Choroid plexus epithelial cell (primary cell): ENCODE results near the gene ZNF398.
A peak's percentile ranks its signal among the peaks of the same experiment; 100 is the strongest.
"Not testable (repeated sequence)": the region's sequence is repeated elsewhere in the genome, so short reads cannot be mapped to it uniquely, and the experiment has no call there.

Source experiments
- DNase-seq: peaks from one replicate; pipeline ENCODE4 v3.0.0-alpha.2; 2010; ENCODE audit warnings: low read depth
- H3K4me3 ChIP-seq: 2 replicates; pipeline ENCODE4 v1.5.1; 2011; ENCODE audit warnings: low read depth, mild to moderate bottlenecking, control low read depth, low read length, moderate library complexity
- TF ChIP-seq, protein P1 (sequence below): conservative IDR thresholded peaks from 2 replicates; pipeline ENCODE4 v1.5.1; 2011; ENCODE audit warnings: low read depth, mild to moderate bottlenecking, control low read depth, inconsistent platforms, low read length, moderate library complexity

The ZNF398 gene

DNA sequence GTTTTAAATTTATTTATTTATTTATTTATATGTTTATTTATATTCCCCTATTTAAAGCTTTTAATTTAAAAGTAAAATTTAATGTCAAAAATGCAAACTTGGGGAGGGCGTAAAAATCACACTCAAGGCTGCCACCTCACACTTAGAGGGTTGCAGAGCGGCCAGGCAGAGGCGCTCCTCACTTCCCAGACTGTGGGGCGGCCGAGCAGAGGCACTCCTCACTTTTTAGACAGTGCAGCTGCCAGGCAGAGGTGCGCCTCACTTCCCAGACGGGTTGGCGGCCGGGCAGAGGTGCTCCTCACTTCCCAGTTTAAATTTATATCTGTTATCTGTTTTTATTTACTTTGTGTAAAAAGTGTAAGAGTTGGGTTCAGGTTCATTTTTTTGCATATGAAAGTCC, 11.1 kb upstream of the ZNF398 start:
- DNase-seq = no peak
- TF ChIP-seq, protein P1, sequence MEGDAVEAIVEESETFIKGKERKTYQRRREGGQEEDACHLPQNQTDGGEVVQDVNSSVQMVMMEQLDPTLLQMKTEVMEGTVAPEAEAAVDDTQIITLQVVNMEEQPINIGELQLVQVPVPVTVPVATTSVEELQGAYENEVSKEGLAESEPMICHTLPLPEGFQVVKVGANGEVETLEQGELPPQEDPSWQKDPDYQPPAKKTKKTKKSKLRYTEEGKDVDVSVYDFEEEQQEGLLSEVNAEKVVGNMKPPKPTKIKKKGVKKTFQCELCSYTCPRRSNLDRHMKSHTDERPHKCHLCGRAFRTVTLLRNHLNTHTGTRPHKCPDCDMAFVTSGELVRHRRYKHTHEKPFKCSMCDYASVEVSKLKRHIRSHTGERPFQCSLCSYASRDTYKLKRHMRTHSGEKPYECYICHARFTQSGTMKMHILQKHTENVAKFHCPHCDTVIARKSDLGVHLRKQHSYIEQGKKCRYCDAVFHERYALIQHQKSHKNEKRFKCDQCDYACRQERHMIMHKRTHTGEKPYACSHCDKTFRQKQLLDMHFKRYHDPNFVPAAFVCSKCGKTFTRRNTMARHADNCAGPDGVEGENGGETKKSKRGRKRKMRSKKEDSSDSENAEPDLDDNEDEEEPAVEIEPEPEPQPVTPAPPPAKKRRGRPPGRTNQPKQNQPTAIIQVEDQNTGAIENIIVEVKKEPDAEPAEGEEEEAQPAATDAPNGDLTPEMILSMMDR = no peak
- no peak overlapping the region for H3K4me3 ChIP-seq

DNA sequence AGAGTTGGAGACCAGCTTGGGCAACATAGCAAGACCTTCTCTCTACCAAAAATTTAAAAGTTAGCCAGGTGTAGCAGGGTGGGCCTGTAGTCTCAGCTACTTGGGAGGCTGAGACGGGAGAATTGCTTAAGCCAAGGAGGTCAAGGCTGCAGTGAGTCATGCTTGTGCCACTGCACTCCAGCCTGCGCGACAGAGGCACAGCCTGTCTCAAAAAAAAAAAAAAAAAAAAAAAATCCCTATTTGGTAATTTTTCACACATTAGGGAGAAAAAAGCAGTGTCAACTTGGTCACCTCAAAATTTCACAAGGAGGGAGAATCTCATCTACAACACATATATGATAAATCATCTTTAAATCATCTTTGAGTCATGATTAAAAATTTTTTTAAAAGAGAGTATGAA, 6.4 kb upstream of the ZNF398 start:
- H3K4me3 ChIP-seq = no peak overlapping the region
- no peak for DNase-seq
- TF ChIP-seq, protein P1 = no peak

DNA sequence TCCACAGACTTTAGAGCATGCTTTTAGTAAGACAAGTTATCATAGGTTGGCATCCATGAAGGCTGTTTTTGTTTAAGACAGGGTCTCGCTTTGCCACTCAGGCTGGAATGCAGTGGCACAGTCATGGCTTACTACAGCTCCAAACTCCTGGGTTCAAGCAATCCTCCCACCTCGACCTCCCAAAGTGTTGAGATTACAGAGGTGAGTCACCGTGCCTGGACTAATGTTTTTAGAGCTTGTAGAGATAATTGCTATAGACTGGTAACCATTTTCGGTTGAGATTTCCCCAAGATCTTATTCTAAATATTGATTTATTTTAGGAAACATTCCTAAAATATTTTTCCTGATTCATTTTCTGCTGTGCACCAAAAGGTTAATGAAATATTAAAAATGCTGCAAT, 5.4 kb upstream of the ZNF398 start:
- TF ChIP-seq, protein P1 = no peak
- no peak for DNase-seq
- H3K4me3 ChIP-seq = no peak overlapping the region

DNA sequence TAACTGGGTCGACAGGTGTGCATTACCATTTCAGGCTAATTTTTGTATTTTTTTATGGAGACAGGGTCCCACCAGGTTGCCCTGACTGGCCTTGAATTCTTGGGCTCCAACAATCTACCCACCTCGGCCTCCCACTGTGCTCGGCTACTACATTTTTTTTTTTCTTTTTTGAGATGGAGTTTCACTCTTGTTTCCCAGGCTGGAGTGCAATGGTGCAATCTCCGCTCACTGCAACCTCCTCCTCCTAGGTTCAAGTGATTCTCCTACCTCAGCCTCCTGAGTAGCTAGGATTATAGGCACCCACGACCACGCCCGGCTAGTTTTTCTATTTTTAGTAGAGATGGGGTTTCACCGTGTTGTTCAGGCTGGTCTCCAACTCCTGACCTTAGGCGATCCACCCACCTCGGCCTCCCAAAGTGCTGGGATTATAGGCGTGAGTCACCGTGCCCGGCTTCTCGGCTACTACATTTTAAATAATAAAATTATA, 2.8 kb upstream of the ZNF398 start:
- H3K4me3 ChIP-seq, DNase-seq: not testable (repeated sequence)

DNA sequence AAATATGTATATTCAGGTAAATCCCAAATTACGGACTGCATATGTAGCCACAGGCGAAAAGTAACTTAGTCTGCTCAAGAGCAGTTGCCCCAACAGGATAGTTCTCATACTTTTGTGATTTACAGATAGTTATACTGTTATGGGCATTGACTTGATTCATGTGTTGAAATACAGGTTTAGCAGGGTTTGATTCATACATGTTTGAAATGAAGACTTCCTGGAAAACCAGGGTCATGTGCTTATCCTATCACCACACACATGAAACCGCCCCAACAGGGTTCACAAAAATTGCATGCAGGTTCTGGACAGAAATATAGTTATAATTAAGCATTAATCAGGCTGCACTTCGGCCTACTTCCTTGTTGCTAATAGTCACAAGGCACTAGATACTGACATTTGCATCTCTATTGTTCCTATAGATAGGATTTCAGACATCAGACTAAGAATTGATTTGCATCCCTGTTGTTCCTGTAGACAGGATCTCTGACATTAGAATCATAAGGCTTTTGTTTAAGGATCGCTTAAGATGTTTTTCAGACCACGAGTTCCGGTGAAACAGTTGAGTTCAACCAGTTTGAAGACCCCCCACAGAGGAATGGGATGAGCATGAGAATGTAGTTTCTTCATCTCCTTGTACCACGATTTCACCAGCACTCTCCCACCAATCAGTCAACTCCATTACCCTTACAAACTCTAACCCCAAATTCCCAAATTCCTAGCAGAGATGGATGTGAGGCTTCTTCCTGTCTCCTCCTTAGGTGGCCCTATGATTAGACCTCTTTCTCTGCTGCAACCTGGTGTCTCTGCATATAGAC, 2.0 kb upstream of the ZNF398 start:
- no peak for DNase-seq
- TF ChIP-seq, protein P1 = no peak
- no peak overlapping the region for H3K4me3 ChIP-seq

DNA sequence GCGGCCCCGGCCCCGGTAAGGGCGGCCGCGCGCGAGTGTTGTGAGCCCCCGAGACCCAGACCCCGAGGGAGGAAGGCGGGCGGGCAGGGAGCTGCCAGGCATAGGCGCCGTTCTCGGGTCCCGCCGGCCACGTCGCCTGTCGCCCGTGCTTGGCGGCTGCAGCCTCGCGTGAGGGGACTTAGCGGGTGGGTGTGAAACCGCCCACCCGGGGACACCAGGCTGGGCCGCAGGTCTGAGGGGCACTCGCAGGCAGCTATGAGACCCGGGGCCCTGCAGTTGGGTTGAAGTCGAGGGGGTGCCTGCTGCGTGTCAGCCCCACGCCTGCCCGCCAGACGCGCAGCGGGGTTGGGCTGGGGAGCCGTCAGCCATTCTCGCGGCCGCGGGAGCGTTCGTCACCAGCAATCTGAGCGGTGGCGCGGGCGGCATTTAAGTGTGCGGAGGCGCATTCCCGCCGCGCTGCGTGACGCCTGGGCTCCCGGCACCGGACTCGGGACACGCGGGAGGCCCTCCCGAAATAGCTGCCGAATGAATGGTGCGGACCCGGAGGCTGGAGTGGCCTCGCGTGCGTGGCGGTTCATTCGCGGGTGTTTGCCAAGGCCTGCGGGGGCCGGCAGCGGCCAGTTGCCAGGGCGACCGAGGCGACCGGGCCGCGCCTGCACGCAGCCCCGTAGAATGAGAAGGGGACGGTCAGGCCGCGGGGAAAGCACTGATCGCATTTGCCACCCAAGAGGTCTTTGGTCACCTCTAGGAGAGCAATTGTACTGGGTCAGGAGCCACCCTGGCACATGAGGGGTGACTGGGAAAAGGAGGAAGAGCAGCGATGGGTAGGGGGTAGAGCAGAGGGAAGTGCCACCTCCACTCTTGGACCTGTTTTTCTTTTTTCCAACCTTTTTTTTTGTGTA, 750 bp downstream of the ZNF398 start:
- TF ChIP-seq, protein P1 = no peak
- DNase-seq = peak; percentile 44
- peak overlapping the region; percentile 86 for H3K4me3 ChIP-seq

DNA sequence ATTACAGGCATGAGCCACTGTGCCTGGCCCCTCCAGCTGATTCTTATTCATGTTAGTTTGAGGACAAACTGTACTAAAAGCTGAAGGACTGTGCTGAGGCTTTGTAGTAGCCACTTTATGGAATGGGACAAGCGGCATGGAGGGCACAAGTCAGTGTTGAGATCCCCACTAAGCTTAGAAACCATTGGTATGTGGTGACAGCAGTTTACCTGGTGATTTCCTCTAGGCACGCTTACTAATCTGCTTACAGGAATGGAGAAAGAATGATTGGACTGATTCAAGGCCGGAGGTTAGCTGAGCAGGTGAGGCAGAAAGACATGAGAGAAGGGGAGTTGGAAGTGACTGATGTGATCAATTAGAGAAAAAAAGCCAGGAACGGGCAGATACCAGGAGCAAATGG, 3.7 kb downstream of the ZNF398 start:
- TF ChIP-seq, protein P1 = no peak
- DNase-seq = no peak

More for the DNA sequence above, 3.7 kb downstream of the ZNF398 start:
- H3K4me3 ChIP-seq = no peak overlapping the region
